H1 (cell line): ENCODE measurements around the gene SVIL. TPM values are rescaled to one million over a fixed set of nuclear protein-coding genes. Genes with fewer than 3 reads are reported as not detected.

Source experiments
- CTCF ChIA-PET: fragments of 300-600 bp; sonication (Branson Sonifier 250); formaldehyde crosslinking; loops from one replicate; lab custom pipeline; 2021; ENCODE audit not compliant: partially characterized antibody; lab: Charles Lee
- POLR2A ChIA-PET: fragments of 300-600 bp; sonication (Branson Sonifier 250); formaldehyde crosslinking; loops from one replicate; lab custom pipeline; 2021; ENCODE audit warnings: inconsistent platforms; ENCODE audit not compliant: partially characterized antibody; lab: Charles Lee
- DNase-seq, 2 experiments: peaks; one replicate each; pipeline versions ENCODE4 v3.0.0 to v3.0.0-alpha.2; 2010 to 2022; ENCODE audit warnings: low spot score in 2 of 2, low read depth in 1 of 2, mixed read lengths in 1 of 2
- FAIRE-seq: peaks from 2 replicates; lab custom pipeline; 2011; peaks lifted over from hg19 to GRCh38; lab: Jason Lieb, UNC
- H2AFZ ChIP-seq: 2 replicates; pipeline ENCODE4 v1.8.1; 2012; ENCODE audit warnings: low read length, inconsistent platforms
- H2AK5ac ChIP-seq: 2 replicates; pipeline ENCODE4 v1.6.1; 2013; ENCODE audit warnings: low read depth, low read length
- H2BK120ac ChIP-seq: replicated peaks from 2 replicates; pipeline ENCODE3; 2013; ENCODE audit warnings: low read depth, low read length, inconsistent platforms
- H2BK12ac ChIP-seq: 2 replicates; pipeline ENCODE4 v1.6.1; 2013; ENCODE audit warnings: low read depth, low read length
- H2BK15ac ChIP-seq: 2 replicates; pipeline ENCODE4 v1.6.1; 2013; ENCODE audit warnings: low read length
- H2BK20ac ChIP-seq: 2 replicates; pipeline ENCODE4 v1.6.1; 2013; ENCODE audit warnings: low read length
- H2BK5ac ChIP-seq: 2 replicates; pipeline ENCODE4 v1.6.1; 2013; ENCODE audit warnings: low read depth, low read length
- H3K14ac ChIP-seq: 2 replicates; pipeline ENCODE4 v1.6.1; 2013; ENCODE audit warnings: inconsistent platforms; ENCODE audit not compliant: insufficient read length
- H3K18ac ChIP-seq: 2 replicates; pipeline ENCODE4 v1.6.1; 2013; ENCODE audit warnings: low read length; ENCODE audit errors: extremely low read depth
- H3K23ac ChIP-seq: 2 replicates; pipeline ENCODE4 v1.6.1; 2013; ENCODE audit warnings: inconsistent platforms; ENCODE audit not compliant: insufficient read length
- H3K23me2 ChIP-seq: 2 replicates; pipeline ENCODE4 v1.6.1; 2013; ENCODE audit warnings: low read depth, low read length
- H3K27ac ChIP-seq: 2 replicates; pipeline ENCODE4 v1.6.1; 2011; ENCODE audit warnings: low read depth, low read length, inconsistent platforms
- H3K27me3 ChIP-seq, 4 experiments: replicated peaks in 1 of 4; 1 replicate in 1 of 4; 2 replicates in 3 of 4; pipeline versions ENCODE4 v1.6.1 to v1.8.1; 2011 to 2013; ENCODE audit warnings: low read length in 3 of 4, mild to moderate bottlenecking in 3 of 4, inconsistent platforms in 2 of 4, mixed read lengths in 2 of 4, moderate library complexity in 1 of 4; ENCODE audit not compliant: control insufficient read depth in 3 of 4, insufficient read depth in 3 of 4; ENCODE audit errors: extremely low read depth in 1 of 4
- H3K36me3 ChIP-seq, 4 experiments: 2 replicates each; pipeline versions ENCODE4 v1.6.1 to v1.8.1; 2011 to 2013; ENCODE audit warnings: mild to moderate bottlenecking in 4 of 4, low read length in 3 of 4, moderate library complexity in 2 of 4, control low read depth in 1 of 4, inconsistent platforms in 1 of 4; ENCODE audit not compliant: insufficient read depth in 4 of 4, control insufficient read depth in 2 of 4
- H3K4ac ChIP-seq: replicated peaks from 2 replicates; pipeline ENCODE3; 2013; ENCODE audit warnings: low read length, low read depth, mixed read lengths, inconsistent platforms; ENCODE audit not compliant: insufficient read length
- H3K4me1 ChIP-seq, 4 experiments: replicated peaks in 1 of 4; 1 replicate in 1 of 4; 2 replicates in 3 of 4; pipeline versions ENCODE4 v1.6.1 to v1.8.1; 2011 to 2013; ENCODE audit warnings: low read length in 3 of 4, inconsistent platforms in 2 of 4, mixed read lengths in 1 of 4; ENCODE audit not compliant: insufficient read depth in 4 of 4, control insufficient read depth in 3 of 4
- H3K4me2 ChIP-seq, 2 experiments: 2 replicates each; pipeline versions ENCODE4 v1.6.1 to v1.8.1; 2011 to 2013; ENCODE audit warnings: low read depth in 2 of 2, low read length in 2 of 2, control low read depth in 1 of 2, inconsistent platforms in 1 of 2, mild to moderate bottlenecking in 1 of 2; ENCODE audit not compliant: insufficient read depth in 1 of 2
- H3K4me3 ChIP-seq, 4 experiments: fragments of 200-600, 300-600 bp in 1 of 4; sonication (generic), shearing (Covaris generic), sonication (Bioruptor Twin) in 1 of 4; 2 replicates each; pipeline versions ENCODE4 v1.5.1 to v1.8.1; 2011 to 2016; ENCODE audit warnings: low read length in 4 of 4, low read depth in 3 of 4, control low read depth in 2 of 4, inconsistent platforms in 2 of 4, mild to moderate bottlenecking in 2 of 4, mixed read lengths in 1 of 4, moderate library complexity in 1 of 4; ENCODE audit not compliant: insufficient read depth in 2 of 4; ENCODE audit errors: extremely low read depth in 1 of 4
- H3K56ac ChIP-seq: replicated peaks from 2 replicates; pipeline ENCODE3; 2013; ENCODE audit warnings: low read depth, mild to moderate bottlenecking, mixed read lengths, low read length, inconsistent platforms; ENCODE audit not compliant: insufficient read length
- H3K79me1 ChIP-seq: 2 replicates; pipeline ENCODE4 v1.6.1; 2013; ENCODE audit warnings: low read depth, low read length, control low read depth
- H3K79me2 ChIP-seq, 2 experiments: 2 replicates each; pipeline versions ENCODE4 v1.6.1 to v1.8.1; 2012 to 2013; ENCODE audit warnings: low read length in 2 of 2, mild to moderate bottlenecking in 2 of 2, inconsistent platforms in 1 of 2; ENCODE audit not compliant: insufficient read depth in 2 of 2, control insufficient read depth in 1 of 2
- H3K9ac ChIP-seq, 4 experiments: replicated peaks in 1 of 4; 1 replicate in 1 of 4; 2 replicates in 3 of 4; pipeline versions ENCODE4 v1.6.1 to v1.8.1; 2011 to 2013; ENCODE audit warnings: low read depth in 3 of 4, low read length in 3 of 4, control low read depth in 2 of 4, mild to moderate bottlenecking in 2 of 4, moderate library complexity in 2 of 4, inconsistent platforms in 1 of 4; ENCODE audit errors: extremely low read depth in 1 of 4
- H3K9me3 ChIP-seq, 2 experiments: 2 replicates each; pipeline versions ENCODE4 v1.6.1 to v1.8.1; 2012 to 2013; ENCODE audit warnings: mild to moderate bottlenecking in 2 of 2, moderate library complexity in 2 of 2, control low read depth in 1 of 2, inconsistent platforms in 1 of 2, low read depth in 1 of 2, low read length in 1 of 2, mixed read lengths in 1 of 2; ENCODE audit not compliant: insufficient read depth in 2 of 2
- H4K20me1 ChIP-seq, 2 experiments: replicated peaks in 1 of 2; 2 replicates each; pipeline versions ENCODE3 to v1.8.1; 2011 to 2013; ENCODE audit warnings: inconsistent platforms in 2 of 2, low read length in 2 of 2, mild to moderate bottlenecking in 1 of 2; ENCODE audit not compliant: insufficient read depth in 2 of 2, control insufficient read depth in 1 of 2
- H4K5ac ChIP-seq: 2 replicates; pipeline ENCODE4 v1.6.1; 2013; ENCODE audit warnings: low read length, low read depth, mixed read lengths, inconsistent platforms; ENCODE audit not compliant: insufficient read length
- H4K8ac ChIP-seq: 2 replicates; pipeline ENCODE4 v1.8.0; 2013; ENCODE audit warnings: mild to moderate bottlenecking, moderate library complexity, low read length, inconsistent platforms; ENCODE audit not compliant: insufficient read depth; ENCODE audit errors: extremely low read depth
- H4K91ac ChIP-seq: replicated peaks from 2 replicates; pipeline ENCODE3; 2013; ENCODE audit warnings: low read length, mixed read lengths, inconsistent platforms; ENCODE audit not compliant: insufficient read length
- CTCF ChIP-seq, 3 experiments: IDR thresholded peaks; 1 replicate in 2 of 3; 2 replicates in 1 of 3; pipeline versions ENCODE4 v1.5.1 to v1.6.1; 2011; ENCODE audit warnings: low read length in 3 of 3, mild to moderate bottlenecking in 3 of 3, inconsistent platforms in 2 of 3, low read depth in 1 of 3, moderate library complexity in 1 of 3; ENCODE audit not compliant: insufficient read depth in 1 of 3; ENCODE audit errors: control extremely low read depth in 1 of 3
- POLR2A ChIP-seq, 2 experiments: IDR thresholded peaks; 1 replicate in 1 of 2; 2 replicates in 1 of 2; pipeline ENCODE4 v1.6.1; 2011; ENCODE audit warnings: low read depth in 2 of 2, low read length in 2 of 2, mild to moderate bottlenecking in 2 of 2; ENCODE audit errors: control extremely low read depth in 1 of 2
- WGBS, 2 experiments: shearing (Covaris generic) in 1 of 2; methylation state at CpG; one replicate each; pipeline versions ENCODE4 v1.1.6 to v1.1.7; 2013 to 2015; ENCODE audit warnings: low lambda C conversion rate in 2 of 2, mixed read lengths in 2 of 2, inconsistent platforms in 1 of 2, low coverage in 1 of 2, missing lambda C conversion rate in 1 of 2; ENCODE audit not compliant: insufficient replicate concordance in 2 of 2, insufficient coverage in 1 of 2, insufficient read length in 1 of 2; ENCODE audit errors: extremely low coverage in 1 of 2, missing lambda C conversion rate in 1 of 2; 5-methylcytosine and 5-hydroxymethylcytosine counted together
- polyA plus RNA-seq, 7 experiments: library from polyadenylated mRNA; depleted of rRNA in 3 of 7; stranded (reverse) in 5 of 7; unstranded in 2 of 7; fragments of >200 nt in 5 of 7; fragments of 200-250 nt in 2 of 7; gene quantifications; 1 replicate in 5 of 7; 2 replicates in 1 of 7; 4 replicates in 1 of 7; pipeline versions ENCODE4 v1.2.1 to v1.2.3, GENCODE V29; 2011 to 2013; ENCODE audit warnings: missing spikeins in 2 of 7, mixed read lengths in 2 of 7
- total RNA-seq: library from RNA; stranded (reverse); fragmentation: NEBNext Ultra II Directional; extraction: Animal tissue kit (Norgen Biotek cat#: 25700); gene quantifications from 2 replicates; pipeline ENCODE4 v1.2.1, GENCODE V29; 2021

Gene SVIL
- total and polyA plus RNA-seq, 2 of the 8 experiments (the other 6 are each of a cell fraction or from before 2014, with no cell fraction given) = 4.7 to 15.4 TPM

- Histone ChIP-seq H3K23me2 (no peaks in the 10 kb centered on the region), H4K5ac (no peak overlapping the region), H3K14ac (no peak overlapping the region), H3K79me1 (no peaks in the 10 kb centered on the region), H4K20me1 (peaks cover 0 to 4% of the 10 kb centered on the region in 2 experiments), H4K91ac (no peak overlapping the region), H2BK12ac (no peak overlapping the region), H2BK15ac (no peak overlapping the region), H3K4ac (no peak overlapping the region), H3K4me3 (no peak overlapping the region), H3K4me1 (peaks cover 1 to 8% (median 7%) of the 10 kb centered on the region in 4 experiments; a peak in 6 of 7 replicates), H3K27ac (no peak overlapping the region), H3K9ac (no peak overlapping the region; a peak in 2 of 7 replicates), H3K36me3 (no peaks in the 10 kb centered on the region), H4K8ac (no peak overlapping the region), H3K79me2 (no peaks in the 10 kb centered on the region), H3K23ac (no peak overlapping the region), H2AFZ (no peak overlapping the region), H2BK5ac (no peak overlapping the region), H2AK5ac (no peak overlapping the region), H3K4me2 (no peak overlapping the region), H2BK20ac (no peak overlapping the region), H3K27me3 (no peaks in the 10 kb centered on the region), H3K56ac (no peak overlapping the region), H3K18ac (no peak overlapping the region), H2BK120ac (no peak overlapping the region), H3K9me3 (no peaks in the 10 kb centered on the region)
- POLR2A ChIA-PET = no interaction called here
- DNase-seq (no peak), FAIRE-seq (no peak)
- CTCF ChIA-PET = interaction anchor here (0.6 to 3.7 kb wide), 33 partner anchors 9 to 278 kb away, joined by 3 to 34 read pairs (median 4); no protein-coding TSS in a partner anchor
- 76% methylated on average over 7 of the region's 7 CpGs; no CpG with 5 or more reads in 1 of the 2 experiments for WGBS, 2 experiments
- TF ChIP-seq CTCF (IDR thresholded peaks at IDR 0.05; ENCODE audit: control extremely low read depth in 1 of 3, insufficient read depth in 1 of 3, low read depth in 1 of 3, low read length in 3 of 3) (peak in 1 of 3 experiments; percentile 0; a peak in 1 of 4 replicates), POLR2A (IDR thresholded peaks at IDR 0.05; ENCODE audit: control extremely low read depth in 1 of 2, low read depth in 2 of 2, low read length in 2 of 2) (no peak)
Measured at GRCh38 chr10:29535778-29536453, 98.9 kb downstream of the SVIL start.
